ENCODE measurements around the gene SDK2. TPM values are rescaled to one million over a fixed set of nuclear protein-coding genes. Genes with fewer than 3 reads are reported as not detected.

The SDK2 gene
- total and polyA plus RNA-seq, 2 of the 8 experiments (the other 6 are each of a cell fraction or from before 2014, with no cell fraction given): 3.9 to 4.1 TPM

DNA sequence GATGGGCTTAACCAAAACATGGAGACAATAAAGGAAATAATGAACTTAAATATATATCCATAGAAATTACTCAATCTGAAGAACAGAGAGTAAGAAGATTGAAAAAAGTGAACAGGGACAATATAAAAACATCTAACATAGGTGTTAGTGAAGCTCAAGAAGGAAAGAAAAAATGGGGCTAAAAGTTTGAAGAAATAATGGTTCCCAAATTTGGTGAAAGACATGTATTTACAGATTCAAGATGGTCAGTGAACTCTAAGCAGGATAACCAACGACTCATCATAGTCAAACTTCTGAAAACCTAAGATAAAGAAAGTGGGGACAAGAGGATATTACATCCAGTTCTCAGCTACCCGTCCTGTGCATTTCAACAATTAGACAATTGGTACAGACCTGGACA, 22.6 kb downstream of the SDK2 start:
- Histone ChIP-seq H2BK15ac (ENCODE audit: low read length) (no peak overlapping the region), H3K56ac (replicated peaks; ENCODE audit: insufficient read length, low read depth, low read length) (no peak overlapping the region), H4K5ac (ENCODE audit: insufficient read length, low read depth, low read length) (no peak overlapping the region), H2AK5ac (ENCODE audit: low read depth, low read length) (no peak overlapping the region), H3K23me2 (ENCODE audit: low read depth, low read length) (no peaks in the 10 kb centered on the region), H4K20me1 (replicated peaks in 1 of 2; ENCODE audit: control insufficient read depth in 1 of 2, insufficient read depth in 2 of 2, low read length in 2 of 2) (no peaks in the 10 kb centered on the region), H3K36me3 (ENCODE audit: control insufficient read depth in 2 of 4, insufficient read depth in 4 of 4, low read length in 3 of 4) (no peaks in the 10 kb centered on the region), H3K79me2 (ENCODE audit: control insufficient read depth in 1 of 2, insufficient read depth in 2 of 2, low read length in 2 of 2) (no peaks in the 10 kb centered on the region), H2BK12ac (ENCODE audit: low read depth, low read length) (no peak overlapping the region), H2BK5ac (ENCODE audit: low read depth, low read length) (no peak overlapping the region), H3K4me3 (ENCODE audit: extremely low read depth in 1 of 4, insufficient read depth in 2 of 4, low read depth in 3 of 4, low read length in 4 of 4) (no peak overlapping the region), H3K23ac (ENCODE audit: insufficient read length) (no peak overlapping the region), H3K4me1 (replicated peaks in 1 of 4; ENCODE audit: control insufficient read depth in 3 of 4, insufficient read depth in 4 of 4, low read length in 3 of 4) (peaks cover 6 to 29% (median 13%) of the 10 kb centered on the region in 4 experiments), H3K14ac (ENCODE audit: insufficient read length) (no peak overlapping the region), H4K8ac (ENCODE audit: extremely low read depth, insufficient read depth, low read length) (no peak overlapping the region), H3K18ac (ENCODE audit: extremely low read depth, low read length) (no peak overlapping the region), H3K27me3 (replicated peaks in 1 of 4; ENCODE audit: control insufficient read depth in 3 of 4, extremely low read depth in 1 of 4, insufficient read depth in 3 of 4, low read length in 3 of 4) (no peaks in the 10 kb centered on the region; a peak in 1 of 7 replicates), H2BK20ac (ENCODE audit: low read length) (no peak overlapping the region), H3K9me3 (ENCODE audit: insufficient read depth in 2 of 2, low read depth in 1 of 2, low read length in 1 of 2) (peaks cover 4% of the 10 kb centered on the region in 2 experiments; a peak in 2 of 4 replicates), H2AFZ (ENCODE audit: low read length) (no peak overlapping the region), H3K4me2 (ENCODE audit: insufficient read depth in 1 of 2, low read depth in 2 of 2, low read length in 2 of 2) (no peak overlapping the region), H3K9ac (replicated peaks in 1 of 4; ENCODE audit: extremely low read depth in 1 of 4, low read depth in 3 of 4, low read length in 3 of 4) (no peak overlapping the region), H2BK120ac (replicated peaks; ENCODE audit: low read depth, low read length) (no peak overlapping the region), H3K79me1 (ENCODE audit: low read depth, low read length) (no peaks in the 10 kb centered on the region), H4K91ac (replicated peaks; ENCODE audit: insufficient read length, low read length) (no peak overlapping the region), H3K4ac (replicated peaks; ENCODE audit: insufficient read length, low read depth, low read length) (no peak overlapping the region), H3K27ac (ENCODE audit: low read depth, low read length) (no peak overlapping the region)
- 88% methylated on average over 2 of the region's 2 CpGs; no CpG with 5 or more reads in 1 of the 2 experiments for WGBS, 2 experiments (ENCODE audit: extremely low coverage in 1 of 2, insufficient coverage in 1 of 2, insufficient read length in 1 of 2, insufficient replicate concordance in 2 of 2, low coverage in 1 of 2, low lambda C conversion rate in 2 of 2, missing lambda C conversion rate in 1 of 2)
- TF ChIP-seq BCL11A (IDR thresholded peaks at IDR 0.05; ENCODE audit: low read depth in 2 of 2, low read length in 2 of 2) (no peak), ASH2L (IDR thresholded peaks at IDR 0.05; ENCODE audit: low read length) (no peak)
- FAIRE-seq (no peak), DNase-seq (ENCODE audit: low read depth in 1 of 2, low spot score in 2 of 2) (no peak)
- ChIA-PET CTCF (ENCODE audit: partially characterized antibody) (interaction anchor here (0.6 to 2.8 kb wide), 10 partner anchors 13 to 245 kb away, joined by 3 to 9 read pairs (median 3); no protein-coding TSS in a partner anchor), POLR2A (ENCODE audit: partially characterized antibody) (interaction anchor here (1.2 kb wide), 1 partner anchor 8 kb away, joined by 3 read pairs; no protein-coding TSS in a partner anchor)
